GM23338 (cell line): ENCODE measurements around the gene CPAMD8. TPM values are rescaled to one million over a fixed set of nuclear protein-coding genes. Genes with fewer than 3 reads are reported as not detected.
A peak's percentile ranks its signal among the peaks of the same experiment; 100 is the strongest.

ENCODE experiments used
- ATAC-seq: fragments of 200-7000 bp; cut with Tn5 transposase; 3 replicates; pipeline ENCODE4 v1.9.1; 2020
- DNase-seq: peaks from one replicate; pipeline ENCODE4 v3.0.0-alpha.2; 2015; ENCODE audit warnings: low spot score
- H2AFZ ChIP-seq: fragments of 200-600 bp; sonication (generic); 2 replicates; pipeline ENCODE4 v1.8.0; 2016; ENCODE audit warnings: antibody characterized with exemption, mild to moderate bottlenecking, moderate library complexity
- H3F3A ChIP-seq: fragments of 200-600 bp; sonication (generic); replicated peaks from 2 replicates; pipeline ENCODE4 v1.8.0; 2017; ENCODE audit warnings: antibody characterized with exemption, mixed run types, low read depth
- H3K27ac ChIP-seq: fragments of 200-600 bp; sonication (generic); 2 replicates; pipeline ENCODE4 v1.6.1; 2016; ENCODE audit warnings: low read depth
- H3K27me3 ChIP-seq: fragments of 200-600 bp; sonication (generic); 2 replicates; pipeline ENCODE4 v1.8.0; 2016; ENCODE audit warnings: mild to moderate bottlenecking, mixed run types, moderate library complexity; ENCODE audit not compliant: insufficient read depth
- H3K36me3 ChIP-seq: fragments of 200-600 bp; sonication (generic); 2 replicates; pipeline ENCODE4 v1.8.0; 2016; ENCODE audit warnings: mild to moderate bottlenecking; ENCODE audit not compliant: insufficient read depth
- H3K4me1 ChIP-seq: fragments of 200-600 bp; sonication (generic); 2 replicates; pipeline ENCODE4 v1.8.0; 2016; ENCODE audit warnings: mild to moderate bottlenecking, moderate library complexity; ENCODE audit not compliant: insufficient read depth
- H3K4me2 ChIP-seq: fragments of 200-600 bp; sonication (generic); 2 replicates; pipeline ENCODE4 v1.7.1; 2017; ENCODE audit warnings: mixed run types
- H3K4me3 ChIP-seq: fragments of 200-600 bp; sonication (generic); 2 replicates; pipeline ENCODE4 v1.6.1; 2016; ENCODE audit warnings: mixed run types
- H3K79me2 ChIP-seq: fragments of 200-600 bp; sonication (generic); replicated peaks from 2 replicates; pipeline ENCODE4 v1.8.0; 2017; ENCODE audit warnings: mild to moderate bottlenecking; ENCODE audit not compliant: insufficient read depth
- H3K9me2 ChIP-seq: fragments of 200-600 bp; sonication (generic); 2 replicates; pipeline ENCODE4 v1.8.0; 2017; ENCODE audit not compliant: insufficient read depth
- H4K20me1 ChIP-seq: fragments of 200-600 bp; sonication (generic); replicated peaks from 2 replicates; pipeline ENCODE4 v1.8.0; 2017; ENCODE audit warnings: mild to moderate bottlenecking; ENCODE audit not compliant: insufficient read depth
- H3K27ac Mint-ChIP-seq: 2 replicates; pipeline ENCODE4 v1.8.0; 2020; ENCODE audit warnings: inconsistent platforms, mild to moderate bottlenecking, moderate library complexity, mixed read lengths
- H3K27me3 Mint-ChIP-seq: 3 replicates; pipeline ENCODE4 v1.8.0; 2022; ENCODE audit warnings: low read depth, mild to moderate bottlenecking, moderate library complexity, mixed read lengths, inconsistent platforms; ENCODE audit not compliant: insufficient read depth, poor library complexity
- H3K36me3 Mint-ChIP-seq: 3 replicates; pipeline ENCODE4 v1.8.0; 2021; ENCODE audit warnings: low read depth, mild to moderate bottlenecking, inconsistent platforms, moderate library complexity, mixed read lengths
- H3K4me1 Mint-ChIP-seq: 3 replicates; pipeline ENCODE4 v1.8.0; 2020; ENCODE audit warnings: mild to moderate bottlenecking, inconsistent platforms, mixed read lengths
- H3K4me3 Mint-ChIP-seq: 3 replicates; pipeline ENCODE4 v1.8.0; 2021; ENCODE audit warnings: moderate library complexity, mild to moderate bottlenecking, inconsistent platforms, mixed read lengths
- H3K9me3 Mint-ChIP-seq: 3 replicates; pipeline ENCODE4 v1.8.0; 2020; ENCODE audit warnings: moderate library complexity, mild to moderate bottlenecking, inconsistent platforms, mixed read lengths
- CREB1 ChIP-seq: fragments of 250-450 bp; sonication (Bioruptor Pico); IDR thresholded peaks from 2 replicates; pipeline ENCODE4 v1.5.0; 2020; ENCODE audit warnings: low read depth, mild to moderate bottlenecking, moderate library complexity
- EZH2 ChIP-seq: fragments of 200-600 bp; sonication (generic); IDR thresholded peaks from one replicate; pipeline ENCODE4 v1.8.0; 2017; ENCODE audit warnings: antibody characterized with exemption, mild to moderate bottlenecking, low read depth; ENCODE audit not compliant: unreplicated experiment
- EZH2phosphoT487 ChIP-seq: fragments of 200-600 bp; sonication (generic); IDR thresholded peaks from one replicate; pipeline ENCODE4 v1.8.1; 2018; ENCODE audit warnings: antibody characterized with exemption; ENCODE audit not compliant: unreplicated experiment
- JUNB ChIP-seq: IDR thresholded peaks from one replicate; pipeline ENCODE4 v1.6.1; 2016; ENCODE audit warnings: antibody characterized with exemption; ENCODE audit not compliant: unreplicated experiment
- NANOG ChIP-seq: IDR thresholded peaks from 2 replicates; pipeline ENCODE4 v1.6.1; 2016; ENCODE audit warnings: antibody characterized with exemption, borderline replicate concordance
- POLR2AphosphoS5 ChIP-seq: IDR thresholded peaks from 2 replicates; pipeline ENCODE4 v1.6.1; 2016; ENCODE audit warnings: antibody characterized with exemption, low read depth
- STAT1 ChIP-seq: IDR thresholded peaks from one replicate; pipeline ENCODE4 v1.6.1; 2016; ENCODE audit warnings: antibody characterized with exemption; ENCODE audit not compliant: unreplicated experiment
- ZNF114 ChIP-seq: fragments of 250-450 bp; sonication (Bioruptor Pico); IDR thresholded peaks from 2 replicates; pipeline ENCODE4 v1.5.0; 2020; ENCODE audit warnings: mild to moderate bottlenecking, moderate library complexity
- ZNF331 ChIP-seq: fragments of 250-450 bp; sonication (Bioruptor Pico); IDR thresholded peaks from 2 replicates; pipeline ENCODE4 v1.5.0; 2020; ENCODE audit warnings: low read depth, mild to moderate bottlenecking, moderate library complexity
- polyA plus RNA-seq: library from polyadenylated mRNA; unstranded; fragments of >200 nt; fragmentation: Nextera tagmentation; extraction: Ambion mirVana; gene quantifications from 2 replicates; pipeline ENCODE4 v1.2.1, GENCODE V29; 2016
- total RNA-seq: library from RNA; depleted of rRNA; stranded (reverse); fragments of >200 nt; shearing (Covaris generic); gene quantifications from 2 replicates; pipeline ENCODE4 v1.2.3, GENCODE V29; 2014
- TF ChIP-seq, protein P1 (sequence below): IDR thresholded peaks from 2 replicates; pipeline ENCODE4 v1.6.1; 2016; ENCODE audit warnings: antibody characterized with exemption
- TF ChIP-seq, protein P2 (sequence below), 2 experiments: fragments of 200-600 bp in 1 of 2; sonication (generic) in 1 of 2; conservative IDR thresholded peaks; 2 replicates each; pipeline versions ENCODE4 v1.5.1 to v1.6.1; 2016 to 2017; ENCODE audit warnings: antibody characterized with exemption in 2 of 2, low read depth in 2 of 2, mild to moderate bottlenecking in 2 of 2, moderate library complexity in 1 of 2
- TF ChIP-seq, protein P3 (sequence below): IDR thresholded peaks from one replicate; pipeline ENCODE4 v1.6.1; 2018; ENCODE audit warnings: antibody characterized with exemption; ENCODE audit not compliant: unreplicated experiment

CPAMD8 gene
- total and polyA plus RNA-seq, 2 experiments from 2014 or later: 4.4 to 11.8 TPM

- peaks cover 13% of the 10 kb centered on the region for H3K36me3 ChIP-seq
- no peaks in the 10 kb centered on the region for H3K27me3 ChIP-seq
- no peak overlapping the region for H3K4me3 ChIP-seq
- H3K36me3 Mint-ChIP-seq: peaks cover 60% of the 10 kb centered on the region
- H3K27ac Mint-ChIP-seq: peak overlapping the region; percentile 55; the same call in 1 of the 2 replicates
- ATAC-seq: no peak
- H3K27me3 Mint-ChIP-seq: peaks cover 4% of the 10 kb centered on the region
- no peaks in the 10 kb centered on the region; the same call in none of the 2 replicates for H4K20me1 ChIP-seq
- DNase-seq: no peak
- no peak overlapping the region for H3K27ac ChIP-seq
- no peaks in the 10 kb centered on the region for H3K9me2 ChIP-seq
- H3K4me3 Mint-ChIP-seq: no peak overlapping the region
- H3K4me1 ChIP-seq: no peaks in the 10 kb centered on the region
- TF ChIP-seq JUNB (no peak), EZH2phosphoT487 (no peak)
- TF ChIP-seq, protein P1, sequence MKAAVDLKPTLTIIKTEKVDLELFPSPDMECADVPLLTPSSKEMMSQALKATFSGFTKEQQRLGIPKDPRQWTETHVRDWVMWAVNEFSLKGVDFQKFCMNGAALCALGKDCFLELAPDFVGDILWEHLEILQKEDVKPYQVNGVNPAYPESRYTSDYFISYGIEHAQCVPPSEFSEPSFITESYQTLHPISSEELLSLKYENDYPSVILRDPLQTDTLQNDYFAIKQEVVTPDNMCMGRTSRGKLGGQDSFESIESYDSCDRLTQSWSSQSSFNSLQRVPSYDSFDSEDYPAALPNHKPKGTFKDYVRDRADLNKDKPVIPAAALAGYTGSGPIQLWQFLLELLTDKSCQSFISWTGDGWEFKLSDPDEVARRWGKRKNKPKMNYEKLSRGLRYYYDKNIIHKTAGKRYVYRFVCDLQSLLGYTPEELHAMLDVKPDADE: no peak
- TF ChIP-seq, protein P2, sequence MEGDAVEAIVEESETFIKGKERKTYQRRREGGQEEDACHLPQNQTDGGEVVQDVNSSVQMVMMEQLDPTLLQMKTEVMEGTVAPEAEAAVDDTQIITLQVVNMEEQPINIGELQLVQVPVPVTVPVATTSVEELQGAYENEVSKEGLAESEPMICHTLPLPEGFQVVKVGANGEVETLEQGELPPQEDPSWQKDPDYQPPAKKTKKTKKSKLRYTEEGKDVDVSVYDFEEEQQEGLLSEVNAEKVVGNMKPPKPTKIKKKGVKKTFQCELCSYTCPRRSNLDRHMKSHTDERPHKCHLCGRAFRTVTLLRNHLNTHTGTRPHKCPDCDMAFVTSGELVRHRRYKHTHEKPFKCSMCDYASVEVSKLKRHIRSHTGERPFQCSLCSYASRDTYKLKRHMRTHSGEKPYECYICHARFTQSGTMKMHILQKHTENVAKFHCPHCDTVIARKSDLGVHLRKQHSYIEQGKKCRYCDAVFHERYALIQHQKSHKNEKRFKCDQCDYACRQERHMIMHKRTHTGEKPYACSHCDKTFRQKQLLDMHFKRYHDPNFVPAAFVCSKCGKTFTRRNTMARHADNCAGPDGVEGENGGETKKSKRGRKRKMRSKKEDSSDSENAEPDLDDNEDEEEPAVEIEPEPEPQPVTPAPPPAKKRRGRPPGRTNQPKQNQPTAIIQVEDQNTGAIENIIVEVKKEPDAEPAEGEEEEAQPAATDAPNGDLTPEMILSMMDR (conservative IDR thresholded peaks at IDR 0.05; ENCODE audit: low read depth in 2 of 2): no peak
- no peaks in the 10 kb centered on the region for H3K4me1 Mint-ChIP-seq
- peaks cover 1% of the 10 kb centered on the region for H3K79me2 ChIP-seq
- H3K9me3 Mint-ChIP-seq: no peaks in the 10 kb centered on the region
- H2AFZ ChIP-seq: no peak overlapping the region
- no peak overlapping the region for H3K4me2 ChIP-seq
- H3F3A ChIP-seq: no peaks in the 10 kb centered on the region
Observed at GRCh38 chr19:16868423-16869130, 158.0 kb downstream of the CPAMD8 start.

- Histone ChIP-seq H3K4me1 (no peaks in the 10 kb centered on the region), H3K27ac (no peak overlapping the region), H3K36me3 (peaks cover 21% of the 10 kb centered on the region), H3K27me3 (no peaks in the 10 kb centered on the region), H3F3A (no peaks in the 10 kb centered on the region), H3K79me2 (no peaks in the 10 kb centered on the region; the same call in 1 of the 2 replicates), H2AFZ (no peak overlapping the region), H3K4me2 (no peak overlapping the region), H3K9me2 (no peaks in the 10 kb centered on the region), H3K4me3 (no peak overlapping the region), H4K20me1 (no peaks in the 10 kb centered on the region; the same call in none of the 2 replicates)
- Mint-ChIP-seq H3K27ac (no peak overlapping the region), H3K4me1 (no peaks in the 10 kb centered on the region), H3K36me3 (peaks cover 60% of the 10 kb centered on the region), H3K27me3 (peaks cover 5% of the 10 kb centered on the region), H3K9me3 (no peaks in the 10 kb centered on the region), H3K4me3 (no peak overlapping the region)
- ATAC-seq: no peak
- DNase-seq: no peak
- no peak for TF ChIP-seq EZH2
- TF ChIP-seq CREB1 (CRISPR knock-in tag): no peak
- TF ChIP-seq EZH2phosphoT487: no peak
- TF ChIP-seq, protein P3, sequence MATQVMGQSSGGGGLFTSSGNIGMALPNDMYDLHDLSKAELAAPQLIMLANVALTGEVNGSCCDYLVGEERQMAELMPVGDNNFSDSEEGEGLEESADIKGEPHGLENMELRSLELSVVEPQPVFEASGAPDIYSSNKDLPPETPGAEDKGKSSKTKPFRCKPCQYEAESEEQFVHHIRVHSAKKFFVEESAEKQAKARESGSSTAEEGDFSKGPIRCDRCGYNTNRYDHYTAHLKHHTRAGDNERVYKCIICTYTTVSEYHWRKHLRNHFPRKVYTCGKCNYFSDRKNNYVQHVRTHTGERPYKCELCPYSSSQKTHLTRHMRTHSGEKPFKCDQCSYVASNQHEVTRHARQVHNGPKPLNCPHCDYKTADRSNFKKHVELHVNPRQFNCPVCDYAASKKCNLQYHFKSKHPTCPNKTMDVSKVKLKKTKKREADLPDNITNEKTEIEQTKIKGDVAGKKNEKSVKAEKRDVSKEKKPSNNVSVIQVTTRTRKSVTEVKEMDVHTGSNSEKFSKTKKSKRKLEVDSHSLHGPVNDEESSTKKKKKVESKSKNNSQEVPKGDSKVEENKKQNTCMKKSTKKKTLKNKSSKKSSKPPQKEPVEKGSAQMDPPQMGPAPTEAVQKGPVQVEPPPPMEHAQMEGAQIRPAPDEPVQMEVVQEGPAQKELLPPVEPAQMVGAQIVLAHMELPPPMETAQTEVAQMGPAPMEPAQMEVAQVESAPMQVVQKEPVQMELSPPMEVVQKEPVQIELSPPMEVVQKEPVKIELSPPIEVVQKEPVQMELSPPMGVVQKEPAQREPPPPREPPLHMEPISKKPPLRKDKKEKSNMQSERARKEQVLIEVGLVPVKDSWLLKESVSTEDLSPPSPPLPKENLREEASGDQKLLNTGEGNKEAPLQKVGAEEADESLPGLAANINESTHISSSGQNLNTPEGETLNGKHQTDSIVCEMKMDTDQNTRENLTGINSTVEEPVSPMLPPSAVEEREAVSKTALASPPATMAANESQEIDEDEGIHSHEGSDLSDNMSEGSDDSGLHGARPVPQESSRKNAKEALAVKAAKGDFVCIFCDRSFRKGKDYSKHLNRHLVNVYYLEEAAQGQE: no peak
- TF ChIP-seq, protein P2 (conservative IDR thresholded peaks at IDR 0.05; ENCODE audit: low read depth in 2 of 2): no peak
- TF ChIP-seq JUNB: no peak
- no peak for TF ChIP-seq ZNF114 (CRISPR knock-in tag)
- TF ChIP-seq ZNF331 (CRISPR knock-in tag): no peak
- no peak for TF ChIP-seq STAT1
- no peak for TF ChIP-seq POLR2AphosphoS5
- TF ChIP-seq NANOG: no peak
- TF ChIP-seq, protein P1: no peak
Observed at GRCh38 chr19:16867211-16867610, 159.4 kb downstream of the CPAMD8 start.
